ENCODE measurements around the gene GBE1. TPM values are rescaled to one million over a fixed set of nuclear protein-coding genes. Genes with fewer than 3 reads are reported as not detected.

GBE1 gene
- total and polyA plus RNA-seq, 9 of the 15 experiments (the other 6 are each of a cell fraction or from before 2014, with no cell fraction given), result 7.9 to 25.6 (median 13.1) TPM

DNA sequence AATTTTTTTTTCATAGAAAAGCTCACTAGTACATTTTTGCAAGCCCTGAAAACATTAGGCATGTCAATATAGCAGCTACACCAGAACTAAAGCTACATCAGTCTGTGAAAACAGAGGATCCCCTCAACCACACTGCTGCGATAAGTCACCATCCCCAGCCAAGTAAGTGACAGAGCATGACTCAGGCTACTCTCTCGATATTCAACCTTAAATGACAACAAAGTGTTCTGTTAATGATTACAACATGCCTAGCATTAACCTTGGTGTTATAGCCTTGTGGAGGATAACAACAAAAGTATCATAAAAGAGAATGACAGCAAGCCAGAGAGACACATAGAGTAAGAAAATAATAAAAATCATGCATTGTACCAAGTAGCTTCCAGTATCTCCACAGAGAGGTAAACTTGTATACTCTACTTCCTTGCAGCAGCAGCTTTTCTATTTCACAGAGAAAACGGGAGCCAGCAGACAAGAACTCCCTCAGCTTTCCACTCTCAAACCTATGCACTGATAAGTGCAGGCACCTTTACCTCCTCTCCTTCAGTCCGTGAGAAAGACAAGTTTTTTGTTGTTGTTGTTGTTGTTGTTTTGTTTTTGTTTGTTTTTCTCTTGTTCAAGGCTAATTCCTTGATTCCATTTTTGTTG is 76.6 kb downstream of the GBE1 start (continued):
- TF ChIP-seq, protein P1, sequence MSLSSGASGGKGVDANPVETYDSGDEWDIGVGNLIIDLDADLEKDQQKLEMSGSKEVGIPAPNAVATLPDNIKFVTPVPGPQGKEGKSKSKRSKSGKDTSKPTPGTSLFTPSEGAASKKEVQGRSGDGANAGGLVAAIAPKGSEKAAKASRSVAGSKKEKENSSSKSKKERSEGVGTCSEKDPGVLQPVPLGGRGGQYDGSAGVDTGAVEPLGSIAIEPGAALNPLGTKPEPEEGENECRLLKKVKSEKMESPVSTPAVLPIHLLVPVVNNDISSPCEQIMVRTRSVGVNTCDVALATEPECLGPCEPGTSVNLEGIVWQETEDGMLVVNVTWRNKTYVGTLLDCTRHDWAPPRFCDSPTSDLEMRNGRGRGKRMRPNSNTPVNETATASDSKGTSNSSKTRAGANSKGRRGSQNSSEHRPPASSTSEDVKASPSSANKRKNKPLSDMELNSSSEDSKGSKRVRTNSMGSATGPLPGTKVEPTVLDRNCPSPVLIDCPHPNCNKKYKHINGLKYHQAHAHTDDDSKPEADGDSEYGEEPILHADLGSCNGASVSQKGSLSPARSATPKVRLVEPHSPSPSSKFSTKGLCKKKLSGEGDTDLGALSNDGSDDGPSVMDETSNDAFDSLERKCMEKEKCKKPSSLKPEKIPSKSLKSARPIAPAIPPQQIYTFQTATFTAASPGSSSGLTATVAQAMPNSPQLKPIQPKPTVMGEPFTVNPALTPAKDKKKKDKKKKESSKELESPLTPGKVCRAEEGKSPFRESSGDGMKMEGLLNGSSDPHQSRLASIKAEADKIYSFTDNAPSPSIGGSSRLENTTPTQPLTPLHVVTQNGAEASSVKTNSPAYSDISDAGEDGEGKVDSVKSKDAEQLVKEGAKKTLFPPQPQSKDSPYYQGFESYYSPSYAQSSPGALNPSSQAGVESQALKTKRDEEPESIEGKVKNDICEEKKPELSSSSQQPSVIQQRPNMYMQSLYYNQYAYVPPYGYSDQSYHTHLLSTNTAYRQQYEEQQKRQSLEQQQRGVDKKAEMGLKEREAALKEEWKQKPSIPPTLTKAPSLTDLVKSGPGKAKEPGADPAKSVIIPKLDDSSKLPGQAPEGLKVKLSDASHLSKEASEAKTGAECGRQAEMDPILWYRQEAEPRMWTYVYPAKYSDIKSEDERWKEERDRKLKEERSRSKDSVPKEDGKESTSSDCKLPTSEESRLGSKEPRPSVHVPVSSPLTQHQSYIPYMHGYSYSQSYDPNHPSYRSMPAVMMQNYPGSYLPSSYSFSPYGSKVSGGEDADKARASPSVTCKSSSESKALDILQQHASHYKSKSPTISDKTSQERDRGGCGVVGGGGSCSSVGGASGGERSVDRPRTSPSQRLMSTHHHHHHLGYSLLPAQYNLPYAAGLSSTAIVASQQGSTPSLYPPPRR (CRISPR knock-in tag; IDR thresholded peaks at IDR 0.05; ENCODE audit: borderline replicate concordance), result no peak
- TF ChIP-seq CEBPB (tag; IDR thresholded peaks at IDR 0.05) (0 out of 2 replicates have a peak, but pooled peaks have one; percentile 47), ETS2 (tag; IDR thresholded peaks at IDR 0.05; ENCODE audit: borderline replicate concordance, poor library complexity, severe bottlenecking) (no peak), RBM15 (IDR thresholded peaks at IDR 0.05; ENCODE audit: insufficient read depth, low read length) (no peak), HMGN3 (IDR thresholded peaks at IDR 0.05; ENCODE audit: borderline replicate concordance, extremely low read depth, insufficient read length, low read depth, low read length) (no peak), ZC3H4 (CRISPR knock-in tag; IDR thresholded peaks at IDR 0.05; ENCODE audit: borderline replicate concordance) (no peak), ZNF133 (CRISPR knock-in tag; IDR thresholded peaks at IDR 0.05) (no peak), ESRRB (CRISPR knock-in tag; IDR thresholded peaks at IDR 0.05; ENCODE audit: borderline replicate concordance) (no peak), SRSF1 (IDR thresholded peaks at IDR 0.05; ENCODE audit: low read depth, low read length) (no peak), ZNF282 (CRISPR knock-in tag; IDR thresholded peaks at IDR 0.05) (no peak)
- TF ChIP-seq, protein P2, sequence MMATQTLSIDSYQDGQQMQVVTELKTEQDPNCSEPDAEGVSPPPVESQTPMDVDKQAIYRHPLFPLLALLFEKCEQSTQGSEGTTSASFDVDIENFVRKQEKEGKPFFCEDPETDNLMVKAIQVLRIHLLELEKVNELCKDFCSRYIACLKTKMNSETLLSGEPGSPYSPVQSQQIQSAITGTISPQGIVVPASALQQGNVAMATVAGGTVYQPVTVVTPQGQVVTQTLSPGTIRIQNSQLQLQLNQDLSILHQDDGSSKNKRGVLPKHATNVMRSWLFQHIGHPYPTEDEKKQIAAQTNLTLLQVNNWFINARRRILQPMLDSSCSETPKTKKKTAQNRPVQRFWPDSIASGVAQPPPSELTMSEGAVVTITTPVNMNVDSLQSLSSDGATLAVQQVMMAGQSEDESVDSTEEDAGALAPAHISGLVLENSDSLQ (IDR thresholded peaks at IDR 0.05), result peak; percentile 59
- TF ChIP-seq, protein P3, sequence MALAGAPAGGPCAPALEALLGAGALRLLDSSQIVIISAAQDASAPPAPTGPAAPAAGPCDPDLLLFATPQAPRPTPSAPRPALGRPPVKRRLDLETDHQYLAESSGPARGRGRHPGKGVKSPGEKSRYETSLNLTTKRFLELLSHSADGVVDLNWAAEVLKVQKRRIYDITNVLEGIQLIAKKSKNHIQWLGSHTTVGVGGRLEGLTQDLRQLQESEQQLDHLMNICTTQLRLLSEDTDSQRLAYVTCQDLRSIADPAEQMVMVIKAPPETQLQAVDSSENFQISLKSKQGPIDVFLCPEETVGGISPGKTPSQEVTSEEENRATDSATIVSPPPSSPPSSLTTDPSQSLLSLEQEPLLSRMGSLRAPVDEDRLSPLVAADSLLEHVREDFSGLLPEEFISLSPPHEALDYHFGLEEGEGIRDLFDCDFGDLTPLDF (CRISPR knock-in tag; IDR thresholded peaks at IDR 0.05), result no peak
- TF ChIP-seq, protein P4, sequence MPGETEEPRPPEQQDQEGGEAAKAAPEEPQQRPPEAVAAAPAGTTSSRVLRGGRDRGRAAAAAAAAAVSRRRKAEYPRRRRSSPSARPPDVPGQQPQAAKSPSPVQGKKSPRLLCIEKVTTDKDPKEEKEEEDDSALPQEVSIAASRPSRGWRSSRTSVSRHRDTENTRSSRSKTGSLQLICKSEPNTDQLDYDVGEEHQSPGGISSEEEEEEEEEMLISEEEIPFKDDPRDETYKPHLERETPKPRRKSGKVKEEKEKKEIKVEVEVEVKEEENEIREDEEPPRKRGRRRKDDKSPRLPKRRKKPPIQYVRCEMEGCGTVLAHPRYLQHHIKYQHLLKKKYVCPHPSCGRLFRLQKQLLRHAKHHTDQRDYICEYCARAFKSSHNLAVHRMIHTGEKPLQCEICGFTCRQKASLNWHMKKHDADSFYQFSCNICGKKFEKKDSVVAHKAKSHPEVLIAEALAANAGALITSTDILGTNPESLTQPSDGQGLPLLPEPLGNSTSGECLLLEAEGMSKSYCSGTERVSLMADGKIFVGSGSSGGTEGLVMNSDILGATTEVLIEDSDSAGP (CRISPR knock-in tag; IDR thresholded peaks at IDR 0.05), result no peak
- TF ChIP-seq, protein P5, sequence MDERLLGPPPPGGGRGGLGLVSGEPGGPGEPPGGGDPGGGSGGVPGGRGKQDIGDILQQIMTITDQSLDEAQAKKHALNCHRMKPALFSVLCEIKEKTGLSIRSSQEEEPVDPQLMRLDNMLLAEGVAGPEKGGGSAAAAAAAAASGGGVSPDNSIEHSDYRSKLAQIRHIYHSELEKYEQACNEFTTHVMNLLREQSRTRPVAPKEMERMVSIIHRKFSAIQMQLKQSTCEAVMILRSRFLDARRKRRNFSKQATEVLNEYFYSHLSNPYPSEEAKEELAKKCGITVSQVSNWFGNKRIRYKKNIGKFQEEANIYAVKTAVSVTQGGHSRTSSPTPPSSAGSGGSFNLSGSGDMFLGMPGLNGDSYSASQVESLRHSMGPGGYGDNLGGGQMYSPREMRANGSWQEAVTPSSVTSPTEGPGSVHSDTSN (CRISPR knock-in tag; IDR thresholded peaks at IDR 0.05; ENCODE audit: low read depth), result no peak
- TF ChIP-seq, protein P5 (tag; conservative IDR thresholded peaks at IDR 0.05; ENCODE audit: low read depth), result peak; percentile 27; the same call in 1 of the 2 replicates
